Stimulated activated CD8-positive, alpha-beta memory T cell treated with anti-CD3 and anti-CD28 coated beads, Interleukin-2, amount 100 ng/mL, for 48 hours (primary cell): Measurements from ENCODE around the gene KDM2B.
"Not testable (repeated sequence)": the region's sequence is repeated elsewhere in the genome, so short reads cannot be mapped to it uniquely, and the experiment has no call there.

ENCODE experiments used
- DNase-seq, 2 donors: peaks; one replicate each; pipeline ENCODE4 v3.0.0-alpha.2; 2020; ENCODE audit warnings: low read depth in 2 of 2

Gene KDM2B

GRCh38 chr12:121384891-121385290 is 195.9 kb downstream of the KDM2B start:
- DNase-seq: not testable (repeated sequence)

GRCh38 chr12:121383601-121384021 is 197.2 kb downstream of the KDM2B start:
- no peak for DNase-seq

- no peak for DNase-seq
Measured at GRCh38 chr12:121379945-121380344, 200.9 kb downstream of the KDM2B start.
